Neutrophil (primary cell): ENCODE results near the gene SULT4A1.

Experiments
- H3K27ac ChIP-seq: fragments of 200-600 bp; sonication (generic); 2 replicates; pipeline ENCODE4 v1.5.1; 2016; ENCODE audit warnings: mild to moderate bottlenecking, moderate library complexity
- H3K27me3 ChIP-seq: fragments of 200-600 bp; sonication (generic); 2 replicates; pipeline ENCODE4 v1.6.0; 2016; ENCODE audit warnings: mild to moderate bottlenecking
- H3K36me3 ChIP-seq: fragments of 200-600 bp; sonication (generic); 2 replicates; pipeline ENCODE4 v1.5.1; 2017
- H3K4me1 ChIP-seq, 2 experiments: fragments of 200-600 bp in 1 of 2; sonication (generic) in 1 of 2; 1 replicate in 1 of 2; 2 replicates in 1 of 2; pipeline versions ENCODE4 v1.5.1 to v1.6.1; 2013 to 2016; ENCODE audit warnings: low read depth in 1 of 2, low read length in 1 of 2, mild to moderate bottlenecking in 1 of 2, moderate library complexity in 1 of 2; ENCODE audit not compliant: control insufficient read depth in 1 of 2, insufficient read depth in 1 of 2
- H3K4me3 ChIP-seq, 2 experiments: fragments of 200-600 bp in 1 of 2; sonication (generic) in 1 of 2; 1 replicate in 1 of 2; 2 replicates in 1 of 2; pipeline ENCODE4 v1.5.1; 2013 to 2016; ENCODE audit warnings: low read depth in 1 of 2, low read length in 1 of 2, mild to moderate bottlenecking in 1 of 2, moderate library complexity in 1 of 2
- H3K9me3 ChIP-seq: fragments of 200-600 bp; sonication (generic); 2 replicates; pipeline ENCODE4 v1.5.1; 2016
- CTCF ChIP-seq: fragments of 200-600 bp; sonication (generic); IDR thresholded peaks from 2 replicates; pipeline ENCODE4 v1.5.1; 2016; ENCODE audit warnings: antibody characterized with exemption

SULT4A1 gene

DNA sequence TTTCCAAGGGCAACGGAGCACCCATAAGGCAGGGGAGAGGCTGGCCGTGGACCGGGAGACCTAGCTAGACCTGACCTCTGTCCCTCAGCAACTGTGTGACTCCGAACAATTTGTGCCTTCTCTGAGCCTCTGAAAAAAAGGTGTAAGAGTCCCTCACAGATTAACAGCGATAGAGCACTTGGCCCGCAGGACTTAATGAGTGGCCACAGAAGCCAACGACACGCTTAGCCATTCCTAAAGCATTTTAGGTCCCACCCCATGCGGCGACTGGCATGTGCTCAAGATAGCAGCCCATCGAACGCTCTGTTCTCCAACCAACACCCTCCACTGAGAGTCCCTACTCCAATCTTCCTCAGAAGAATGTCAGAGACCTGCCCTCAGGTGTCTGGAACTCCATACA, 1.5 kb downstream of the SULT4A1 start:
- no peak overlapping the region for H3K27ac ChIP-seq
- no peaks in the 10 kb centered on the region for H3K36me3 ChIP-seq
- H3K27me3 ChIP-seq = peaks cover 72% of the 10 kb centered on the region
- peaks cover 0 to 2% of the 10 kb centered on the region in 2 experiments for H3K4me1 ChIP-seq
- no peak for TF ChIP-seq CTCF
- H3K9me3 ChIP-seq = no peaks in the 10 kb centered on the region
- no peak overlapping the region for H3K4me3 ChIP-seq

GRCh38 chr22:43860126-43860525, 2.2 kb downstream of the SULT4A1 start:
- TF ChIP-seq CTCF = no peak
- peaks cover 65% of the 10 kb centered on the region for H3K27me3 ChIP-seq
- no peak overlapping the region for H3K27ac ChIP-seq
- H3K4me1 ChIP-seq = peaks cover 0 to 2% of the 10 kb centered on the region in 2 experiments
- H3K9me3 ChIP-seq = no peaks in the 10 kb centered on the region
- no peak overlapping the region for H3K4me3 ChIP-seq
- H3K36me3 ChIP-seq = no peaks in the 10 kb centered on the region

DNA sequence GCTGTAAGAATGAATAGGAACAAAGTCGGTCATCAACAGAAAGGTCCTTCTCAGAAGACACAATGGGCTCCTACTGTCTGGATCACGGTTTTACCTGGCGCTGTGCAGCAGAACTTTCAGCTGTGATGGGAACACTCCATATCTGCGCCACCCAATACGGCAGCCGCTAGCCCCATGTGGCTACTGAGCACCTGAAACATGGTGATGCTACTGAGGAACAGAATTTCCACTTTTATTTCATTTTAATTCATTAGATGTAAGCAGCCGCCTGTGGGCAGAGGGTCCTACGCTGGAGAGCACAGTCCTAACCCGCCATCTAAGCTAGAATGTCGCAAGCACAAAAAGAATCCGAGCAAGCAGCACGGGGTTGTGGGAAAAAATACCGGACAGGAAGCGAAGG, 2.7 kb downstream of the SULT4A1 start:
- Histone ChIP-seq H3K27me3 (peaks cover 60% of the 10 kb centered on the region), H3K4me3 (no peak overlapping the region), H3K36me3 (no peaks in the 10 kb centered on the region), H3K27ac (no peak overlapping the region), H3K4me1 (peaks cover 0 to 2% of the 10 kb centered on the region in 2 experiments), H3K9me3 (no peaks in the 10 kb centered on the region)
- no peak for TF ChIP-seq CTCF

DNA sequence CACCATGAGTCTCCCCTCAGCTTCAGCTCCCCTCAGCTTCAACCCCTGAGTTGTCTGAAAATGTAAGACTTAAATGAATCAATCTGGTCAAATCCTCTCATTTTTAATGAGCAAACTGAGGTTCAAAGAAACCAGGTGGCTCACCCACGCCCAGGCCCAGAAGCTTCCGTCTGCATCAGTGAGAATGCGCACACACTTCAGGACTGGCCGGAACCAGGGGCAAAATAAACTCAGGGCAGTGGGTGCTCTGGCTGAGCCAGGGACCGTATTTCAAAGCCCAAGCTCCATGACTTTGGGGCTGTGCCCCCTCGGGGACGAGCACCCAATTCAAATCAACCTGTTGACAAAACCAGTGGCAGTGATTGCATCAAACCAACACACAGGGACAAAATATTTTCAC, 3.1 kb downstream of the SULT4A1 start:
- peaks cover 56% of the 10 kb centered on the region for H3K27me3 ChIP-seq
- no peak for TF ChIP-seq CTCF
- peaks cover 0 to 2% of the 10 kb centered on the region in 2 experiments for H3K4me1 ChIP-seq
- no peaks in the 10 kb centered on the region for H3K9me3 ChIP-seq
- no peak overlapping the region for H3K27ac ChIP-seq
- H3K36me3 ChIP-seq = no peaks in the 10 kb centered on the region
- H3K4me3 ChIP-seq = no peak overlapping the region

GRCh38 chr22:43858156-43858895, 4.0 kb downstream of the SULT4A1 start:
- TF ChIP-seq CTCF = no peak
- H3K4me3 ChIP-seq = no peak overlapping the region
- H3K36me3 ChIP-seq = no peaks in the 10 kb centered on the region
- H3K27me3 ChIP-seq = peaks cover 47% of the 10 kb centered on the region
- no peak overlapping the region for H3K27ac ChIP-seq
- no peaks in the 10 kb centered on the region for H3K9me3 ChIP-seq
- H3K4me1 ChIP-seq = peaks cover 0 to 2% of the 10 kb centered on the region in 2 experiments
